ENCODE data around the gene PRPSAP2. TPM values are rescaled to one million over a fixed set of nuclear protein-coding genes. Genes with fewer than 3 reads are reported as not detected.
"Not testable (repeated sequence)": the region's sequence is repeated elsewhere in the genome, so short reads cannot be mapped to it uniquely, and the experiment has no call there.

Gene PRPSAP2
- total RNA-seq, 2 donors from 2014 or later: 21.3 to 26.7 TPM

GRCh38 chr17:18956021-18956420 lies 98.1 kb downstream of the PRPSAP2 start:
- intact Hi-C loops (cut with DNase I); ATAC-seq; DNase-seq: not testable (repeated sequence)

GRCh38 chr17:18956581-18956980 lies 98.7 kb downstream of the PRPSAP2 start:
- intact Hi-C loops (cut with DNase I): no loop called here
- ATAC-seq: no peak

GRCh38 chr17:18957831-18958230 lies 99.9 kb downstream of the PRPSAP2 start:
- ATAC-seq (no peak), DNase-seq (no peak)
- intact Hi-C loops (cut with DNase I): no loop called here

More at GRCh38 chr17:18956581-18956980, 98.7 kb downstream of the PRPSAP2 start:
- DNase-seq: no peak

- DNase-seq (no peak), ATAC-seq (no peak)
- intact Hi-C loops (cut with DNase I): no loop called here
Observed at GRCh38 chr17:18958611-18959010, 100.7 kb downstream of the PRPSAP2 start.

GRCh38 chr17:18959071-18959844 lies 101.3 kb downstream of the PRPSAP2 start:
- intact Hi-C loops (cut with DNase I): no loop called here
- no peak for ATAC-seq
- DNase-seq: no peak

- ATAC-seq (no peak), DNase-seq (no peak)
- intact Hi-C loops (cut with DNase I): no loop called here
Observed at GRCh38 chr17:18959845-18960240, 101.9 kb downstream of the PRPSAP2 start.

- no peak for ATAC-seq
Observed at GRCh38 chr17:18960241-18960665, 102.3 kb downstream of the PRPSAP2 start.

GRCh38 chr17:18960803-18961511 lies 103.0 kb downstream of the PRPSAP2 start:
- peak; percentile 86 for DNase-seq
- ATAC-seq: peak; percentile 87 to 89
- intact Hi-C loops (cut with DNase I): no loop called here

More at GRCh38 chr17:18960241-18960665, 102.3 kb downstream of the PRPSAP2 start:
- no peak for DNase-seq
- intact Hi-C loops (cut with DNase I): no loop called here

GRCh38 chr17:18961634-18962493 lies 103.9 kb downstream of the PRPSAP2 start:
- DNase-seq (no peak), ATAC-seq (peak in 1 of 2 donors; percentile 61)
- intact Hi-C loops (cut with DNase I): no loop called here

GRCh38 chr17:18962494-18962815 lies 104.5 kb downstream of the PRPSAP2 start:
- ATAC-seq (no peak), DNase-seq (no peak)
- intact Hi-C loops (cut with DNase I): no loop called here

GRCh38 chr17:18963126-18964017 lies 105.4 kb downstream of the PRPSAP2 start:
- intact Hi-C loops (cut with DNase I): no loop called here
- ATAC-seq (no peak), DNase-seq (no peak)

GRCh38 chr17:18964018-18964351 lies 106.1 kb downstream of the PRPSAP2 start:
- intact Hi-C loops (cut with DNase I): no loop called here
- no peak for DNase-seq
- no peak for ATAC-seq

GRCh38 chr17:18964550-18964949 lies 106.6 kb downstream of the PRPSAP2 start:
- no peak for ATAC-seq
- intact Hi-C loops (cut with DNase I): no loop called here
- DNase-seq: no peak

GRCh38 chr17:18965530-18966236 lies 107.8 kb downstream of the PRPSAP2 start:
- no peak for DNase-seq
- intact Hi-C loops (cut with DNase I): no loop called here
- ATAC-seq: no peak

- intact Hi-C loops (cut with DNase I): no loop called here
- DNase-seq (no peak), ATAC-seq (peak; percentile 52 to 74)
Observed at GRCh38 chr17:18966831-18967624, 109.1 kb downstream of the PRPSAP2 start.

GRCh38 chr17:18967916-18968315 lies 110.0 kb downstream of the PRPSAP2 start:
- intact Hi-C loops (cut with DNase I): no loop called here
- no peak for DNase-seq

GRCh38 chr17:18968345-18968744 lies 110.4 kb downstream of the PRPSAP2 start:
- intact Hi-C loops (cut with DNase I): no loop called here
- DNase-seq (no peak), ATAC-seq (no peak)

More at GRCh38 chr17:18967916-18968315, 110.0 kb downstream of the PRPSAP2 start:
- no peak for ATAC-seq
